Measurements from ENCODE around the gene HEG1. TPM values are rescaled to one million over a fixed set of nuclear protein-coding genes. Genes with fewer than 3 reads are reported as not detected.

Gene HEG1
- total and polyA plus RNA-seq, 2 of the 8 experiments (the other 6 are each of a cell fraction or from before 2014, with no cell fraction given), result 5.3 to 9.7 TPM

DNA sequence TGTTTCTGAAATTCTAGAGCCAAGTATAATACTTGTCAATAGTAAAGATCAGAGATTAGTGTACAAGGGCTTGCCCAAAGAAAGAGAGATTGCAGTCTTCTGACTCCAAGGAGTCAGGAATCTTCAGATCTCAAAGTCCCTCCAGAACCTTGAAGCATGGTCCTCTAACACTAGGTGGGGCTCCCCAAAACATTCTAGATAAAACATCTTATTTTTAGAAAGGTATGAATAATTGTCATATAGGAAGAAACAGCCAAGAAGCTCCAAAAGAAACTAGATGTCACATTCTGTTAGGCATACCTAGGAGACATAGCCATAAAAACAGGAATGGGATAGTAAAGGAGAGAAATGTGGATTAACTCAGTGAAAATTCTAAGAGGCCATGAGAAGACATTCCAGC lies 132.0 kb downstream of the HEG1 start:
- Histone ChIP-seq H3K79me1 (ENCODE audit: low read depth, low read length) (no peaks in the 10 kb centered on the region), H2BK20ac (ENCODE audit: low read length) (no peak overlapping the region), H2BK5ac (ENCODE audit: low read depth, low read length) (no peak overlapping the region), H3K4me2 (ENCODE audit: insufficient read depth in 1 of 2, low read depth in 2 of 2, low read length in 2 of 2) (no peak overlapping the region), H3K27me3 (replicated peaks in 1 of 4; ENCODE audit: control insufficient read depth in 3 of 4, extremely low read depth in 1 of 4, insufficient read depth in 3 of 4, low read length in 3 of 4) (no peaks in the 10 kb centered on the region; a peak in 1 of 7 replicates), H2BK12ac (ENCODE audit: low read depth, low read length) (no peak overlapping the region), H3K23me2 (ENCODE audit: low read depth, low read length) (no peaks in the 10 kb centered on the region; the same call in 1 of the 2 replicates), H3K36me3 (ENCODE audit: control insufficient read depth in 2 of 4, insufficient read depth in 4 of 4, low read length in 3 of 4) (no peaks in the 10 kb centered on the region), H2BK15ac (ENCODE audit: low read length) (no peak overlapping the region), H3K79me2 (ENCODE audit: control insufficient read depth in 1 of 2, insufficient read depth in 2 of 2, low read length in 2 of 2) (no peaks in the 10 kb centered on the region), H3K4ac (replicated peaks; ENCODE audit: insufficient read length, low read depth, low read length) (no peak overlapping the region), H4K91ac (replicated peaks; ENCODE audit: insufficient read length, low read length) (no peak overlapping the region), H3K4me3 (ENCODE audit: extremely low read depth in 1 of 4, insufficient read depth in 2 of 4, low read depth in 3 of 4, low read length in 4 of 4) (no peak overlapping the region), H3K9me3 (ENCODE audit: insufficient read depth in 2 of 2, low read depth in 1 of 2, low read length in 1 of 2) (no peaks in the 10 kb centered on the region), H2BK120ac (replicated peaks; ENCODE audit: low read depth, low read length) (no peak overlapping the region), H2AFZ (ENCODE audit: low read length) (no peak overlapping the region), H3K9ac (replicated peaks in 1 of 4; ENCODE audit: extremely low read depth in 1 of 4, low read depth in 3 of 4, low read length in 3 of 4) (no peak overlapping the region), H3K23ac (ENCODE audit: insufficient read length) (no peak overlapping the region), H4K20me1 (replicated peaks in 1 of 2; ENCODE audit: control insufficient read depth in 1 of 2, insufficient read depth in 2 of 2, low read length in 2 of 2) (no peaks in the 10 kb centered on the region), H3K4me1 (replicated peaks in 1 of 4; ENCODE audit: control insufficient read depth in 3 of 4, insufficient read depth in 4 of 4, low read length in 3 of 4) (no peaks in the 10 kb centered on the region), H2AK5ac (ENCODE audit: low read depth, low read length) (no peak overlapping the region), H3K14ac (ENCODE audit: insufficient read length) (no peak overlapping the region), H4K5ac (ENCODE audit: insufficient read length, low read depth, low read length) (no peak overlapping the region), H4K8ac (ENCODE audit: extremely low read depth, insufficient read depth, low read length) (no peak overlapping the region), H3K18ac (ENCODE audit: extremely low read depth, low read length) (no peak overlapping the region), H3K56ac (replicated peaks; ENCODE audit: insufficient read length, low read depth, low read length) (no peak overlapping the region), H3K27ac (ENCODE audit: low read depth, low read length) (no peak overlapping the region)
- ChIA-PET POLR2A (ENCODE audit: partially characterized antibody) (no interaction called here), CTCF (ENCODE audit: partially characterized antibody) (interaction anchor here (0.5 to 10.5 kb wide), 15 partner anchors 9 to 701 kb away, joined by 3 to 126 read pairs (median 4); partner anchors contain the start of gene MUC13)
- FAIRE-seq (no peak), DNase-seq (ENCODE audit: low read depth in 1 of 2, low spot score in 2 of 2) (no peak)
- TF ChIP-seq, protein P1, sequence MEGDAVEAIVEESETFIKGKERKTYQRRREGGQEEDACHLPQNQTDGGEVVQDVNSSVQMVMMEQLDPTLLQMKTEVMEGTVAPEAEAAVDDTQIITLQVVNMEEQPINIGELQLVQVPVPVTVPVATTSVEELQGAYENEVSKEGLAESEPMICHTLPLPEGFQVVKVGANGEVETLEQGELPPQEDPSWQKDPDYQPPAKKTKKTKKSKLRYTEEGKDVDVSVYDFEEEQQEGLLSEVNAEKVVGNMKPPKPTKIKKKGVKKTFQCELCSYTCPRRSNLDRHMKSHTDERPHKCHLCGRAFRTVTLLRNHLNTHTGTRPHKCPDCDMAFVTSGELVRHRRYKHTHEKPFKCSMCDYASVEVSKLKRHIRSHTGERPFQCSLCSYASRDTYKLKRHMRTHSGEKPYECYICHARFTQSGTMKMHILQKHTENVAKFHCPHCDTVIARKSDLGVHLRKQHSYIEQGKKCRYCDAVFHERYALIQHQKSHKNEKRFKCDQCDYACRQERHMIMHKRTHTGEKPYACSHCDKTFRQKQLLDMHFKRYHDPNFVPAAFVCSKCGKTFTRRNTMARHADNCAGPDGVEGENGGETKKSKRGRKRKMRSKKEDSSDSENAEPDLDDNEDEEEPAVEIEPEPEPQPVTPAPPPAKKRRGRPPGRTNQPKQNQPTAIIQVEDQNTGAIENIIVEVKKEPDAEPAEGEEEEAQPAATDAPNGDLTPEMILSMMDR (IDR thresholded peaks at IDR 0.05; ENCODE audit: control extremely low read depth in 1 of 3, insufficient read depth in 1 of 3, low read depth in 1 of 3, low read length in 3 of 3), result peak in 1 of 3 experiments; percentile 2; a peak in 2 of 4 replicates
- TF ChIP-seq RAD21 (IDR thresholded peaks at IDR 0.05 in 1 of 2, conservative IDR thresholded peaks at IDR 0.05 in 1 of 2; ENCODE audit: low read depth in 2 of 2, low read length in 2 of 2), result peak in 1 of 2 experiments; percentile 20; a peak in 2 of 4 replicates
- no peak for TF ChIP-seq KDM4A (IDR thresholded peaks at IDR 0.05; ENCODE audit: low read depth, low read length, severe bottlenecking)
- TF ChIP-seq GTF2F1 (IDR thresholded peaks at IDR 0.05; ENCODE audit: borderline replicate concordance, low read depth, low read length), result no peak

Measured in H1 (cell line).